ENCODE data around the gene NSFL1C. TPM values are rescaled to one million over a fixed set of nuclear protein-coding genes. Genes with fewer than 3 reads are reported as not detected.
A peak's percentile ranks its signal among the peaks of the same experiment; 100 is the strongest.

NSFL1C gene
- total RNA-seq, 1 experiment from 2014 or later: 151 TPM

DNA sequence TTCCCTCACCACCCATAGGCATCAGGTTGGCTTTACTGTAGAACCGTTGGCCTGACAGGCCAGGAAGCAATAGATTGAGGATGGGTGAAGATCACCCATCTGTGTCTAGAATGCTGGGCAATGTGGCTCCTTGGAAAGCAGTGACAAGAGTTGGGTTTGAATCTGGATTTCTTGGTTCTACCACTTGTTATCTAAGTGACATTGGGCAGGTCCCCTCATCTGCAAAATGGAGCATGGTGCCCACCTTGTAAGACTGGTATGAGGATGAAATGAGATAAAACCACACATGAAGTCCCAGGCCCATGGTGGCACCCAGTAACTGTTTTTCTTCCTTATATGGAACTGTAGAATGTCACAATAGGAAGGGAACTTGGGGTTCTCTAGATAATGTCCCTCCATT lies 47.2 kb upstream of the NSFL1C start:
- no peak for ATAC-seq
- H3K27ac ChIP-seq (ENCODE audit: low read length): no peak overlapping the region
- no peaks in the 10 kb centered on the region for H3K36me3 ChIP-seq (ENCODE audit: control insufficient read depth, insufficient read depth, low read length)
- in situ Hi-C loops (cut with HindIII; ENCODE audit: low pct_unique_long_range_greater_than_20kb, low sequenced_read_pairs): no loop called here
- CTCF ChIA-PET: no interaction called here
- no peaks in the 10 kb centered on the region for H3K4me1 ChIP-seq (ENCODE audit: control insufficient read depth, insufficient read depth, low read length)
- H3K27me3 ChIP-seq (ENCODE audit: control insufficient read depth, insufficient read depth, low read length): peaks cover 18% of the 10 kb centered on the region
- intact Hi-C loops (cut with micrococcal nuclease; ENCODE audit: unreplicated experiment): loop anchor here (10.0 kb wide), 1 partner anchor 261 kb away; no protein-coding TSS in a partner anchor
- no TSS peak for BruUV-seq (replicated peaks)
- no peaks in the 10 kb centered on the region for H3K9me3 ChIP-seq (ENCODE audit: control insufficient read depth, insufficient read depth, low read depth, low read length)
- POLR2A ChIA-PET: no interaction called here
- no peak for DNase-seq (ENCODE audit: low read depth, low spot score)
- no peak for TF ChIP-seq TCF7L2 (IDR thresholded peaks at IDR 0.05; ENCODE audit: low read depth, low read length)
- TF ChIP-seq, protein P1, sequence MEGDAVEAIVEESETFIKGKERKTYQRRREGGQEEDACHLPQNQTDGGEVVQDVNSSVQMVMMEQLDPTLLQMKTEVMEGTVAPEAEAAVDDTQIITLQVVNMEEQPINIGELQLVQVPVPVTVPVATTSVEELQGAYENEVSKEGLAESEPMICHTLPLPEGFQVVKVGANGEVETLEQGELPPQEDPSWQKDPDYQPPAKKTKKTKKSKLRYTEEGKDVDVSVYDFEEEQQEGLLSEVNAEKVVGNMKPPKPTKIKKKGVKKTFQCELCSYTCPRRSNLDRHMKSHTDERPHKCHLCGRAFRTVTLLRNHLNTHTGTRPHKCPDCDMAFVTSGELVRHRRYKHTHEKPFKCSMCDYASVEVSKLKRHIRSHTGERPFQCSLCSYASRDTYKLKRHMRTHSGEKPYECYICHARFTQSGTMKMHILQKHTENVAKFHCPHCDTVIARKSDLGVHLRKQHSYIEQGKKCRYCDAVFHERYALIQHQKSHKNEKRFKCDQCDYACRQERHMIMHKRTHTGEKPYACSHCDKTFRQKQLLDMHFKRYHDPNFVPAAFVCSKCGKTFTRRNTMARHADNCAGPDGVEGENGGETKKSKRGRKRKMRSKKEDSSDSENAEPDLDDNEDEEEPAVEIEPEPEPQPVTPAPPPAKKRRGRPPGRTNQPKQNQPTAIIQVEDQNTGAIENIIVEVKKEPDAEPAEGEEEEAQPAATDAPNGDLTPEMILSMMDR (IDR thresholded peaks at IDR 0.05): no peak
- no peak for TF ChIP-seq POLR2AphosphoS5 (IDR thresholded peaks at IDR 0.05; ENCODE audit: low read depth, low read length)
- H3K4me3 ChIP-seq (ENCODE audit: low read depth in 2 of 2, low read length in 2 of 2): no peak overlapping the region

DNA sequence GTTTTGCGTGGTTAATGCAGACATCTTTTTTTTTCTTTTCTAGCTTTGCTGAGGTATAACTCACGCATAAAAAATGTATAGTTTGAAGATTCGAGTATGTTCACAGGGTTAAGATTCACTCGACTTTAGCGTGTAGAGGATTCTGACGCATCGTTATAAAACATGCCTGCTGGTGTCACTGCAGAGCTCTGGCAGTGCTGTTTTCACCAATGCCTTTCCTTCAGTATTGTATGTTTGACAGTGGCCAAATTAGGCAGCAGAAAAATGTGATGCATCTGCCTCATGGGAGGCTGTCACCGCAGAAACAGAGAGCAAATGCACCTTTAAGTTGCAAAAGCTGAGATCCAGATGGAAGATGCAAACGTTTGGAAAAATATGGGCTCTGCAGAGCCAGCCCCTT lies 42.6 kb upstream of the NSFL1C start:
- TF ChIP-seq, protein P1 (IDR thresholded peaks at IDR 0.05): peak; percentile 73
- no peak for TF ChIP-seq TCF7L2 (IDR thresholded peaks at IDR 0.05; ENCODE audit: low read depth, low read length)
- Histone ChIP-seq H3K4me3 (ENCODE audit: low read depth in 2 of 2, low read length in 2 of 2) (no peak overlapping the region), H3K36me3 (ENCODE audit: control insufficient read depth, insufficient read depth, low read length) (no peaks in the 10 kb centered on the region), H3K9me3 (ENCODE audit: control insufficient read depth, insufficient read depth, low read depth, low read length) (no peaks in the 10 kb centered on the region), H3K27ac (ENCODE audit: low read length) (no peak overlapping the region), H3K4me1 (ENCODE audit: control insufficient read depth, insufficient read depth, low read length) (no peaks in the 10 kb centered on the region), H3K27me3 (ENCODE audit: control insufficient read depth, insufficient read depth, low read length) (peaks cover 40% of the 10 kb centered on the region)
- intact Hi-C loops (cut with micrococcal nuclease; ENCODE audit: unreplicated experiment) (no loop called here), in situ Hi-C loops (cut with HindIII; ENCODE audit: low pct_unique_long_range_greater_than_20kb, low sequenced_read_pairs) (no loop called here)
- CTCF ChIA-PET: interaction anchor here (0.6 to 1.7 kb wide), 3 partner anchors 31 to 761 kb away, joined by 3 to 16 read pairs (median 6); no protein-coding TSS in a partner anchor
- POLR2A ChIA-PET: no interaction called here
- BruUV-seq (replicated peaks): no TSS peak
- ATAC-seq (peak; percentile 86), DNase-seq (ENCODE audit: low read depth, low spot score) (peak; percentile 12)

DNA sequence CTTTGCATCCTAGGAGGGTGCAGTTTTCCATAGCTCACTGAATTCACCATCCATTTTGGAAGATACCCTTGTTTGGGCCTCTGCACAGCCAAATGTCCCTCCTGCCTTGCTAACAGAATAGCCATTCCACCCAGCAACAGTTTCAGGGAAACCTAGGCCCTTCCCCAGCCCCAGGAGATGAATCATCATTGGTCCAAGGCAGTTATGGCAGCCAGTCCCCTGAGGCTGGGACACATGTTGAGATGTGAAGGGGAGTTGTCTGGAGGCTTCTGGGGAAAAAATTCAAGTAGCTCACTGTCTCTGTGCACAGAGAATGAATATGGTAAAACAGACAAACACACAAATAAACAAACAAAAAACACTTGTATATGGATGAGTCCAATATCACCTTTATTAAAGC lies 41.9 kb upstream of the NSFL1C start:
- Histone ChIP-seq H3K4me3 (ENCODE audit: low read depth in 2 of 2, low read length in 2 of 2) (no peak overlapping the region), H3K36me3 (ENCODE audit: control insufficient read depth, insufficient read depth, low read length) (no peaks in the 10 kb centered on the region), H3K9me3 (ENCODE audit: control insufficient read depth, insufficient read depth, low read depth, low read length) (no peaks in the 10 kb centered on the region), H3K27ac (ENCODE audit: low read length) (no peak overlapping the region), H3K27me3 (ENCODE audit: control insufficient read depth, insufficient read depth, low read length) (peaks cover 40% of the 10 kb centered on the region), H3K4me1 (ENCODE audit: control insufficient read depth, insufficient read depth, low read length) (peaks cover 3% of the 10 kb centered on the region; the same call in 1 of the 2 replicates)
- DNase-seq (ENCODE audit: low read depth, low spot score) (no peak), ATAC-seq (no peak)
- BruUV-seq (replicated peaks): no TSS peak
- CTCF ChIA-PET: interaction anchor here (0.6 to 1.8 kb wide), 2 partner anchors 268 to 610 kb away, joined by 3 to 10 read pairs; no protein-coding TSS in a partner anchor
- intact Hi-C loops (cut with micrococcal nuclease; ENCODE audit: unreplicated experiment): no loop called here
- POLR2A ChIA-PET: no interaction called here
- in situ Hi-C loops (cut with HindIII; ENCODE audit: low pct_unique_long_range_greater_than_20kb, low sequenced_read_pairs): no loop called here
- no peak for TF ChIP-seq SIN3A (IDR thresholded peaks at IDR 0.05; ENCODE audit: borderline replicate concordance, insufficient read depth, low read depth, low read length)
- TF ChIP-seq POLR2AphosphoS5 (IDR thresholded peaks at IDR 0.05; ENCODE audit: low read depth, low read length): no peak
- TF ChIP-seq TCF7L2 (IDR thresholded peaks at IDR 0.05; ENCODE audit: low read depth, low read length): no peak
- TF ChIP-seq, protein P1 (IDR thresholded peaks at IDR 0.05): no peak
- TF ChIP-seq, protein P2, sequence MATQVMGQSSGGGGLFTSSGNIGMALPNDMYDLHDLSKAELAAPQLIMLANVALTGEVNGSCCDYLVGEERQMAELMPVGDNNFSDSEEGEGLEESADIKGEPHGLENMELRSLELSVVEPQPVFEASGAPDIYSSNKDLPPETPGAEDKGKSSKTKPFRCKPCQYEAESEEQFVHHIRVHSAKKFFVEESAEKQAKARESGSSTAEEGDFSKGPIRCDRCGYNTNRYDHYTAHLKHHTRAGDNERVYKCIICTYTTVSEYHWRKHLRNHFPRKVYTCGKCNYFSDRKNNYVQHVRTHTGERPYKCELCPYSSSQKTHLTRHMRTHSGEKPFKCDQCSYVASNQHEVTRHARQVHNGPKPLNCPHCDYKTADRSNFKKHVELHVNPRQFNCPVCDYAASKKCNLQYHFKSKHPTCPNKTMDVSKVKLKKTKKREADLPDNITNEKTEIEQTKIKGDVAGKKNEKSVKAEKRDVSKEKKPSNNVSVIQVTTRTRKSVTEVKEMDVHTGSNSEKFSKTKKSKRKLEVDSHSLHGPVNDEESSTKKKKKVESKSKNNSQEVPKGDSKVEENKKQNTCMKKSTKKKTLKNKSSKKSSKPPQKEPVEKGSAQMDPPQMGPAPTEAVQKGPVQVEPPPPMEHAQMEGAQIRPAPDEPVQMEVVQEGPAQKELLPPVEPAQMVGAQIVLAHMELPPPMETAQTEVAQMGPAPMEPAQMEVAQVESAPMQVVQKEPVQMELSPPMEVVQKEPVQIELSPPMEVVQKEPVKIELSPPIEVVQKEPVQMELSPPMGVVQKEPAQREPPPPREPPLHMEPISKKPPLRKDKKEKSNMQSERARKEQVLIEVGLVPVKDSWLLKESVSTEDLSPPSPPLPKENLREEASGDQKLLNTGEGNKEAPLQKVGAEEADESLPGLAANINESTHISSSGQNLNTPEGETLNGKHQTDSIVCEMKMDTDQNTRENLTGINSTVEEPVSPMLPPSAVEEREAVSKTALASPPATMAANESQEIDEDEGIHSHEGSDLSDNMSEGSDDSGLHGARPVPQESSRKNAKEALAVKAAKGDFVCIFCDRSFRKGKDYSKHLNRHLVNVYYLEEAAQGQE (IDR thresholded peaks at IDR 0.05; ENCODE audit: insufficient read depth in 1 of 2, low read depth in 2 of 2, low read length in 1 of 2): no peak

Measured in Panc1 (cell line).